Lower lobe of right lung (tissue), 2 donors: ENCODE data around the gene ARMC2. TPM values are rescaled to one million over a fixed set of nuclear protein-coding genes. Genes with fewer than 3 reads are reported as not detected.

Source experiments
- ATAC-seq, 2 donors: fragments of 200-7000 bp; cut with Tn5 transposase; one replicate each; pipeline ENCODE4 v1.9.1; 2020 to 2022; ENCODE audit warnings: mild to moderate bottlenecking in 2 of 2, moderate library complexity in 2 of 2
- DNase-seq: peaks from one replicate; pipeline ENCODE4 v3.0.0-alpha.2; 2020
- H3K27ac ChIP-seq: fragments of 200-600 bp; one replicate; pipeline ENCODE4 v1.8.0; 2022
- H3K27me3 ChIP-seq: fragments of 200-600 bp; one replicate; pipeline ENCODE4 v1.8.0; 2022; ENCODE audit warnings: low read depth
- H3K36me3 ChIP-seq: fragments of 200-600 bp; one replicate; pipeline ENCODE4 v1.8.0; 2022; ENCODE audit warnings: mild to moderate bottlenecking
- H3K4me1 ChIP-seq: fragments of 200-600 bp; one replicate; pipeline ENCODE4 v1.8.0; 2022
- H3K4me3 ChIP-seq: fragments of 200-600 bp; one replicate; pipeline ENCODE4 v1.8.0; 2022; ENCODE audit warnings: mild to moderate bottlenecking
- H3K9me3 ChIP-seq: fragments of 200-600 bp; one replicate; pipeline ENCODE4 v1.8.0; 2022
- CTCF ChIP-seq: fragments of 200-600 bp; IDR thresholded peaks from one replicate; pipeline ENCODE4 v1.8.0; 2022; ENCODE audit warnings: antibody characterized with exemption, mild to moderate bottlenecking
- intact Hi-C: fragments of 100-400 bp; cut with DNase I; formaldehyde crosslinking; loops from one replicate; pipeline ENCODE4 v1.11.0; 2022
- long read RNA-seq: library from polyadenylated mRNA; unstranded; transcript quantifications from one replicate; pipeline ENCODE4 v2.0.0, GENCODE V29; 2021
- total RNA-seq: library from RNA; stranded (reverse); fragmentation: NEBNext Ultra II Directional; extraction: Animal tissue kit (Norgen Biotek cat#: 25700); gene quantifications from one replicate; pipeline ENCODE4 v1.2.1, GENCODE V29; 2021
- donor health status: DM: no; HTN: yes; CAD: no; lungs with severe emphysema.

ARMC2 gene
- total RNA-seq = 10.8 TPM
- long read RNA-seq, partial matches to known transcripts = 4 of 7 reads
- long read RNA-seq, other reads (novel, unspliced or antisense) = 3 of 7 reads

- peaks cover 33% of the 10 kb centered on the region for H3K4me1 ChIP-seq
- DNase-seq = peak; percentile 95
- intact Hi-C loops = no loop called here
Measured at GRCh38 chr6:108848116-108848868, at the start of gene ARMC2. Gene ARMC2, plus strand, starts transcription at chr6:108848422. Its CDS starts 5,846 bp downstream, at chr6:108854268.

GRCh38 chr6:108798670-108799353, 49.4 kb upstream of the ARMC2 start:
- no peak for TF ChIP-seq CTCF
- Histone ChIP-seq H3K9me3 (no peaks in the 10 kb centered on the region), H3K4me3 (no peak overlapping the region), H3K27ac (no peak overlapping the region), H3K36me3 (no peaks in the 10 kb centered on the region), H3K27me3 (no peaks in the 10 kb centered on the region), H3K4me1 (peaks cover 32% of the 10 kb centered on the region)
- peak; percentile 75 to 83 for ATAC-seq
- intact Hi-C loops = no loop called here
- DNase-seq = peak; percentile 59

More at GRCh38 chr6:108848116-108848868, at the start of gene ARMC2:
- H3K4me3 ChIP-seq = peak within 1 kb of the TSS; percentile 88
- no peak for TF ChIP-seq CTCF
- H3K9me3 ChIP-seq = no peaks in the 10 kb centered on the region
- no peaks in the 10 kb centered on the region for H3K27me3 ChIP-seq
- H3K36me3 ChIP-seq = no peaks in the 10 kb centered on the region
- peak within 1 kb of the TSS; percentile 87 for H3K27ac ChIP-seq
- peak; percentile 99 for ATAC-seq

GRCh38 chr6:108799354-108799717, 48.9 kb upstream of the ARMC2 start:
- Histone ChIP-seq H3K9me3 (no peaks in the 10 kb centered on the region), H3K27ac (no peak overlapping the region), H3K4me3 (no peak overlapping the region), H3K27me3 (no peaks in the 10 kb centered on the region), H3K36me3 (no peaks in the 10 kb centered on the region), H3K4me1 (peaks cover 32% of the 10 kb centered on the region)
- intact Hi-C loops = no loop called here
- TF ChIP-seq CTCF = no peak
- ATAC-seq (no peak), DNase-seq (no peak)

- H3K27ac ChIP-seq = no peak overlapping the region
- ATAC-seq (no peak), DNase-seq (no peak)
- H3K4me3 ChIP-seq = no peak overlapping the region
- peaks cover 32% of the 10 kb centered on the region for H3K4me1 ChIP-seq
- H3K36me3 ChIP-seq = no peaks in the 10 kb centered on the region
- H3K27me3 ChIP-seq = no peaks in the 10 kb centered on the region
- TF ChIP-seq CTCF = no peak
- H3K9me3 ChIP-seq = no peaks in the 10 kb centered on the region
- intact Hi-C loops = no loop called here
Measured at GRCh38 chr6:108799791-108800190, 48.4 kb upstream of the ARMC2 start.

GRCh38 chr6:108800427-108800864, 47.8 kb upstream of the ARMC2 start:
- Histone ChIP-seq H3K9me3 (no peaks in the 10 kb centered on the region), H3K27ac (no peak overlapping the region), H3K27me3 (no peaks in the 10 kb centered on the region), H3K36me3 (no peaks in the 10 kb centered on the region), H3K4me1 (peaks cover 32% of the 10 kb centered on the region), H3K4me3 (no peak overlapping the region)
- DNase-seq = no peak
- no peak for ATAC-seq
- intact Hi-C loops = no loop called here
- TF ChIP-seq CTCF = no peak
